GM18907 (cell line): Measurements from ENCODE around the gene RENBP.
"Not testable (repeated sequence)": the region's sequence is repeated elsewhere in the genome, so short reads cannot be mapped to it uniquely, and the experiment has no call there.

Source experiments
- ATAC-seq: cut with Tn5 transposase; IDR thresholded peaks from one replicate; pipeline ENCODE4 v1.9.1; 2021; ENCODE audit warnings: mild to moderate bottlenecking, moderate library complexity; ENCODE audit not compliant: unreplicated experiment

The RENBP gene

DNA sequence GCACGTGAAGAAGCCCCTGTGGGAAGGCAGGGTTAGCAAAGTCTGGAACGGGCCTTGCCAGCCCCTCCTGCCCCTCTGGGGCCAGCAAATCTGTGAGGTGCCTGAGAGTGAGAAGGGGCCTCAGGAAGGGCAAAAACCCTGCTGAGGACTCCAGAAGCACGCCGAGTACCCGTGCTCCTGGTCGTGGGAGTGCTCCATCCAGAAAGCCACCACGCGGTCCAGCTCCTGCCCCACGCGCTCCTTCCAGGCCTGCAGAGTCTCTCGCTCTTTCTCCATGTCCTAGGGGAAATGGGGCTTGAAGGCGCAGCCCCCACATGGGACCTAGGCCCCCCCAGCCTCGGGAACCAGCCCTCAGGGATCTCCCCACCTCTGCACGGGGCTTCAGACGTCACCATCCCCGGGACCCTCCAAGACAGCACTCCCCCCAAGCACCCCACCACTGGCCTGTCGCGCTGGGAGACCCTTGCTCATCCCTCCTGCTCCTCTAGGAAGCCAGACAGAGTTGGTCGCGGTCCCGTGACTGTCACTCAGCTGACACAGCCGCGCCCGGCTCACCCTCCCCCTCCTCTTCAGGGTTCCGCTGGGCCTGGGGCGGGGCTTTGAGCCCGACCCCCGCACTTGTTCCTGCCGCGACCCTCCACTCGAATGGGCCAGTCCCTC, at the start of gene RENBP:
Gene RENBP (minus strand): TSS at position 504 of the 660 bp plus-strand sequence. CDS start 33 bp downstream, at position 471.
- no peak for ATAC-seq

DNA sequence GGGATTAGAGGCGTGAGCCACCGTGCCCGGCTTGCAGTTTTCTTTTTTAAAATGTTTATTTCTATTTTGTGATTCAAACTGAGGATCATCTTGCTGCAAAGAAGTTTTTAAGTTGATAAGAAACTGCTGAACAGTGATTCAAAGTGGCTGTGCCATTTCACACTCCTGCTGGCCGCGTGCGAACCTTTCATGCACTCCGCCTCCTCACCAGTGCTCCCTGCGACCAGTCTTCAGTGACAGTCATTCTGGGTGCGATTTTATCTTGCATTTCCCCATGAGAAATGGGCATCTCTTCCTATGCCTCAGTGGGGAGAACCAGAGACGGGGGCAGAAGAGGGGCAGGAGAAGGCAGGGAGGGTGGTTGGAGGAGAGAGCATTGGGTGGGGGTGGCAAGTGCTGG, 49.5 kb upstream of the RENBP start:
- ATAC-seq = no peak

DNA sequence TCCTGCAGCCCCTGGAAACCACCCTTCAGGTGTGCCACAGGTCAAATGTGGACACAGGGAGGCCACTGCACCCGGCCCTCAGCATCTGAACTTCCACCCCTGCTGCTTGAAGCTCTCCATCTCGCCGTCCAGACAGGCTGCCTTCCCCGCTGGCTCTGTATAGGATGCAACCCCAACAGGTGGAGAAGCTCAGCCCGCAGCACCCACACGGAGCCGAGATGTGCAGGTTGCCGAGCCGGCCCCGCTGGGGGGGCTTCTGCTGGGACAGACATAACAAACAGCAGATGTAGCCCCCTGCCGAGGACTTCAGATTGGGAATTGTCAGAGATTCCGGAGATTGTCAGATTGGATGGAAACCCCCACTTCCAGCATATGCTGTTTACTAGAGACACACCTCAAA, 48.6 kb upstream of the RENBP start:
- no peak for ATAC-seq

DNA sequence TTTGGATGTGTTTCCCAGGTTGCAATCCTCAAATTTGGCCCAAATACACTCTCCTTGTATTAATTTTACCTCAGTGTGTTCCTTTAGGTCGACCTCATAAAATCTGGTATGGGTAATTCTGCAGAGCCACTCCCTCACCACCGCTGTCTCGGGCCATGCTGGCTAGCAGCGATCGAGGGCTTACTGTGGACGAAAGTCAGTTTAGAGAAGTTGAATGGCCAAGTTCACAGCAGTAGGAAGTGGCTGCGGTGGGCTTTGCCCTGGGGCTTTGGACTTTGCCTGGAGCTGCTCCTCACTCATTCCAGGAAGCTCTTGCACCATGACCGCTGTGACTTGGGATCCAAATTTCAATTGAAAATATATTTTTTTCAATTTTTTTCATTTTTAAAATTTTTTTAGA, 47.7 kb upstream of the RENBP start:
- ATAC-seq = no peak

DNA sequence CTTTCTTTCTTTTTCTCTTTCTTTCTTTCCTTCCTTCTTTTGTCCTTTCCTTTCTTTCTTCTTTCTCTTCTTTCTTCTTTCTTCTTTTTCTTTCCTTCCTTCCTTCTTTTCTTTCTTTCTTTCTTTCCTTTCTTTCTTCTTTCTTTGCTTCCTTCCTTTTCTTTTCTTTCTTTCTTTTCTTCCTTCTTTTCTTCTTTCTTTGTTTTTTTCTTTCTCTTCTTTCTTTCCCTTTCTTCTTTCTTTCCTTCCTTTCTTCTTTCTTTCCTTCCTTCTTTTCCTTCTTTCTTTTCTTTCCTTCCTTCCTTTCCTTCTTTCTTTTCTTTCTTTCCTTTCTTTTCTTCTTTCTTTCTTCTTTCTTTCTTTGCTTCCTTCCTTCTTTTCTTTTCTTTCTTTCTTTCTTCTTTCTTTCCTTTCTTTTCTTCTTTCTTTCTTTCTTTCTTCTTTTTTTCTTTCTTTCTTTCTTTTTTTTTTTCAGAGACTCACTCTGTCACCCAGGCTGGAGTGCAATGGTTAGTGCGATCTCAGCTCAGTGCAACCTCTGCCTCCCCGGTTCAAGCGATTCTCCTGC, 46.7 kb upstream of the RENBP start:
- ATAC-seq = no peak

DNA sequence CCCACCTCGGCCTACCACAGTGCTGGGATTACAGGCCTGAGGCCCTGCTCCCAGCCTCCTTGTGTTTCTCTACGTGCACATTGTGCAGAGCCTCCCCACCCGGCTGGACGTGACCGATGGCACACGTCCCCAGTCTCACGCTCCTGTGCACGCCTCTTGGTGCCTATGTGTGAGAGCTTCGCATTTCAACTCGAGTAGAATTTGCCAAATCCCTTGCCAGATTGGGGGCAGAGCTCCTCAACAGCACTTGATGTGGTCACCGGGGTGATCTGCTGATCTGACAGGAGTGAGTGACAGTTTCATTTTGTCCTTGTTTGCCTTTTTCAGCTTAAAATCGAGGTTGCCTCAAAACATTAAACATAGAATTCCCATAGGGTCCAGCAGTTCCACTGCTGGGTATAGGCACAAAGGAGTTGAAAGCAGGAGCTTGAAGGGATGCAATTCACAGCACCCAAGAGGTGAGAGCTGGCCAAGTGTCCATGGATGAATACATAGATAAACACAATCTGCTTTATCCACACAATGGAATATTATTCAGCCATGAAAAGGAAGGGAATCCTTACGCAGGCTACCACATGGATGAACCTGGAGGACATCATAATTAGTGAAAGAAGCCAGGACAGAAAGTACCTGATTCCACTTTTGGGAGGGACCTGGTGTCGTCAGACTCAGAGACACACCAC, 45.7 kb upstream of the RENBP start:
- no peak for ATAC-seq

DNA sequence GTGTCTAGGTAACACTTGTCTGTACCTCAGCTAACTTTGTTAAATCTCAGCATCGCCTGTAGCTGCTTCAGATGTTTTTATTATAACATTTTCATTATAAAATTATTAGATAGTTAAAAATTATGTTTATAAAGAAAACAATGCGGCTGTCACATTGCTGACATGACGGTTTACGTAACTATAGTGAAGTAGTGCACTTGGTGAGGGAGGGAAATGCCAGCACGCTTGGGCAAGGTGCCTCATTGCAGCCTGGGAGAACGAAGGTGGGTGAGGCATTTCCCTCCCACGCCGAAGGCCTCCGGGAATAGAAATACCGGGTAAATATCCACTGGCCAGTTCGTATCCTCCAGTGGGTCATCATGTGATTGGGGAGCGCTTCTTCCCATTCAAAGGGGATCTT, 44.0 kb upstream of the RENBP start:
- ATAC-seq = no peak

DNA sequence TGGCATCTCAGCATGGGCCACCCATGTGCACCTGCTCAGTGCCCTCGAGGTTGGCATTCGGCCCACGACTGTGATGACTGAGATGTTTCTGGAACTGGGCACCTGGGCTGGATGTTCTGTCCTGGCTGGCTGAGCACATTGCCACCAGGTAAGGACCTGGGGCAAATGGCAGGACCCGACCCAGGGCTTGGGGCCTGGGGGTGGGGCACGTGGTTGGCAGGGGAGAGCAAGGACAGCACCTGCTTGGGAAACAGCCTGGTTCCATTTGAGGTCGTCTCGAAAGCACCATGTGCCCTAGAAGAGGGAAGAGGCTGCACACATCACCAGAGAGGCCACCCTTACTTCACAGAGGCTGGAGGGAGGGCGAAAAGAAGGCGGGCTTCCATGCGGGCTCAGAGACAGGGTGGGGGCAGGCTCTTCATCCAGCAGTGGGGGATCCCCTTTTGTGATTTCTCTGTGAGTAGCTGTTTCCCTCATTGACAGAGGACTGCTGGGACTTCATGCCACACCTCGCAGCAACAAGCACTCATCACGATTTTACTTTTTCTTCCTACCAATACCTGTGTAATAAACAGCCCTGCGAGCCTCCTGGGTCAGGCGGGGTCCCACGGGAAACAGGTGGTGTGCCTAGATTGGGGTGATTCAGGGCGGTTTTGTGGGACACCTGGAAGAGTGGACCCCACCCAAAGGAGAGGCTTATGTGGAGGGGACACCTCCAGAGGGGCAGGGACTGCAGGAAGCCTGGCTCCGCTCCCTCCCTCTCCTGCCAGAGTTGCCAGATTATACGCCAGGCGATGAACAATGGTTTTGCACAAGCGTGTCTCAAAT, 40.1 kb upstream of the RENBP start:
- ATAC-seq = no peak

DNA sequence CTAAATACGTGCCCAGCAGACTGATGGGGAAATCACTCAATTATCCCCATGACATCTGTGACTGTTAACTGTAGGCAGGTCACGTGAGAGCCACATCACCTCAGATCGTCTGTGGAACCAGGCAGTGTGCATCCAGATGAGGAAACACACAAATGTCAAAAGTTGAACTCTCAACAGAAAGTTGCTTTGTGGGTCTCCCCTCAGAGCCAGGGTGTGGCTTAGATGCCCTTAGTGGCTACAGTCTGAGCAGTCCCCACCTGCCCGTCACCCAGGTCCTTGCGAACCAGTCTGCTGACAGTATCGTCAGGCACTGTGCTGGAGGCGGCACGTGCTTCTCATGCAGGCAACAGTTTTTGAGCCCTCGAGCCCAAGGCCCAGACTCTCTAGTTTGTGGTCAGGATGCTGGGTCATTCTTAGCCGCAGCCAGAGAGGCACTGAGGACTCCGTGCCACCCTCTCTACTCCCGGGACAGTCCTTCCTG, 38.9 kb upstream of the RENBP start:
- ATAC-seq = no peak

DNA sequence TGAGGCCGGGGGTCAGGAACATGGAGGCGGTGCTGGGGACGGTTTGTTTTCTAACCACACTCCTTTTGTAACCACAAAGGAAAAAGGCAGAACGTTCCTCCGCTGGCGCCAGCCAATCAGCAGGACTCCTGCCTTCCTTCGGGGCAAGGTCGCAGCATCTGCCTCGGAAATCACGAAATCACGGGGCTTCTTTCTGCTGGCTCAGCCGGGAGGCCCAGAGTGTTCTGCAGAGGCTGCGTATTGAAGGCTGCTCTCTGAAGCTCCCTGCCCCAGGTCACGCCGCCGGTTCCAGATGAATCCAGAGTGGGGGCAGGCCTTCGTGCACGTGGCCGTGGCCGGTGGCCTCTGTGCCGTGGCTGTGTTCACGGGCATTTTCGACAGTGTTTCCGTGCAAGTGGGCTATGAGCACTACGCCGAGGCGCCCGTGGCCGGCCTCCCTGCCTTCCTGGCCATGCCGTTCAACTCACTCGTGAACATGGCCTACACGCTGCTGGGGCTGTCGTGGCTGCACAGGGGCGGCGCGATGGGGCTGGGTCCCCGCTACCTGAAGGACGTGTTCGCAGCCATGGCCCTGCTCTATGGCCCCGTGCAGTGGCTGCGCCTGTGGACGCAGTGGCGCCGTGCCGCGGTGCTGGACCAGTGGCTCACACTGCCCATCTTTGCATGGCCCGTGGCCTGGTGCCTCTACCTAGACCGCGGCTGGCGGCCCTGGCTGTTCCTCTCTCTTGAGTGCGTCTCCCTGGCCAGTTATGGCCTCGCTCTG, 37.5 kb upstream of the RENBP start:
- no peak for ATAC-seq

DNA sequence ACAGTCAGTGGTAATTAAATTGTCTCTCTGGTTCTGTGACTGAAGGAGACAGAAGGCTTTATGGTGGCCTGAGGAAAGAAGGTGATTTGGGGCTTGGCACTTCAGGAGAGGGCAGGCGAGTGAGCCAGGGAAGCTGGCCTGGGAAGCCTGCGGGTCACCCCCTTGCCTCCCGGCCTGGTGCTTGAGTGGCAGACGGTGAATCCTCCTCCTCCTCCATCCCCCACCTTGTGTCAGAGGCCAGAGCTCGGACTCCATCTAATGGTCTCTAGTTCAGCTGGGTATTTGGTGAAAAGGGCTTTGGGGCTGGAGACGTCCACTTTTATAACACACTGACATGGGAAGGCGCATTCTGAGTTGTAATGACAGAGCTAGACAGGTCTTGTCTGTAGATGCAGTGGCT, 36.8 kb upstream of the RENBP start:
- ATAC-seq = no peak

DNA sequence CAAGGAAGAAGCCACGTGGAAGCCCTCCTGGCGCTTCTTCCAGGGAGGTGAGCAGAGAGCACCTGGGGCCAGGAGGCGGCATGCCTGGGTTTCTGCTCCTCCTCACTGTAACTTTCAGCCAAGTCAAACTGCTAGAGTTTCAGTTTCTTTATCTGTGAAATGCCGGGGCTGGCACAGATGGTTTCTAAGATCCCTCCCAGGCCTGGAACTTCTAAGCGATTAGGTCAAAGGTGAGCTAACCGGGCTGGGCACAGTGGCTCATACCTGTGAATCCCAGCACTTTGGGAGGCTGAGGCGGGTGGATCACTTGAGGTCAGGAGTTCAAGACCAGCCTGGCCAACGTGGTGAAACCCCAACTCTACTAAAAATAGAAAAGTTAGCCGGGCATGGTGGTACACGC, 36.0 kb upstream of the RENBP start:
- not testable (repeated sequence) for ATAC-seq

DNA sequence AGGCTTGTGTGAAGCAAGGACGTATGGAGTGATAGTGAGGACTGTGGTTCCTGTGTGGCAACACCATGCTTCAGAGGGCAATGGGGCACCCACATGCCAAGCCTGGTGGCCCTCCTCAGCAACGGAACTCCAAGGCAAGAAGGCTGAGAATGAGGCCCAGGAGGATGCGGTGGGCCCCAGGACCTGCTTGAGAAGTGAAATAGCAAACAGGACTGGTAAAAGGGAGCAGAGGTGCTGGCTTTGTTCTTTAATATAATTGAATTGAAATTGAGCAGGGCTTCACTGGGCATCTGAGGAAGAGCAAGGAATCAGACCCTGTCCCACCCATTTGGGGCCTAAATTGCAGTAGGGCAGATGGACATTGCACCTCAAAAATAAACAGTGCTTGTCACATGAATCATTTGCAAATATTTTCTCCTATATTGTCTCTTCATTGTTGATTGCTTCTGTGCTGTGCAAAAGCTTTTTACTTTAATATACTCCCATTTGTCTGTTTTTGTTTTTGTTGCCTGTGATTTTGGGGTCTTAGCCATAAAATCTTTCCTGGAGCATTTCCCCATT, 30.4 kb upstream of the RENBP start:
- no peak for ATAC-seq

DNA sequence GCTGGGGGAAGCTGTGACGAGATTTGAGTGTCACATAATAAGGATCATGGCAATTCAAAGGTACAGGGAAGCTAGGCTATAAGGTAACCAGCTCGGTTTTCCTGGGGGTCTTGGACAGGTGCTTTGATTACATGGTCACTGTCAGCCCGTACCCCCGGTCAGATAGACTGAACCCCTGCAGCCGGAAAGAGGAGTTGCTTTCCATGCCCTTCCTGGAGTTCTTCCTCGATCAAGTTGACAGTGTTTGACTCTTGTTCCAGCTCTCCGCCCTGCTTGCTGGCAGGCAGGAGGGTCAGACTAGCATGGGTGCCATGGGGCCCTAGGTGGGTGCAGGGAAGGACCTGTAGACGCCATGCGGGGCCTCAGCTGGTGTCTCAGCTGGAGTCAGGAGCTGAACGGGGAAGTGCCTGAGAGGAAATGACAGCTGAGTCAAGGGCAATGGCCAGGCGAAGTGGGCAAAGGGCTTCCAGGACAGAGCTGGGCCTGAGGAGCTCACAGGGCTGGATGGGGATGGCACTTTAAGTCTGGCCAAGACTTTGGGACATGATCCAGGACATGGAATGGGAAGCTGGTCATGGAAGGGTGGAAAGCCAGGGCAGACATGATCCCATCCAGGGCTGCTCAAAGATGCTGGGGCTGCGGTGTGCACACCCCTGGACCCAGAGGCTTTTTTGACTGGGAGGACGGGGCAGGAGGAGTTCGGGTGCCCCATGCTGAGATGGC, 29.7 kb upstream of the RENBP start:
- no peak for ATAC-seq

DNA sequence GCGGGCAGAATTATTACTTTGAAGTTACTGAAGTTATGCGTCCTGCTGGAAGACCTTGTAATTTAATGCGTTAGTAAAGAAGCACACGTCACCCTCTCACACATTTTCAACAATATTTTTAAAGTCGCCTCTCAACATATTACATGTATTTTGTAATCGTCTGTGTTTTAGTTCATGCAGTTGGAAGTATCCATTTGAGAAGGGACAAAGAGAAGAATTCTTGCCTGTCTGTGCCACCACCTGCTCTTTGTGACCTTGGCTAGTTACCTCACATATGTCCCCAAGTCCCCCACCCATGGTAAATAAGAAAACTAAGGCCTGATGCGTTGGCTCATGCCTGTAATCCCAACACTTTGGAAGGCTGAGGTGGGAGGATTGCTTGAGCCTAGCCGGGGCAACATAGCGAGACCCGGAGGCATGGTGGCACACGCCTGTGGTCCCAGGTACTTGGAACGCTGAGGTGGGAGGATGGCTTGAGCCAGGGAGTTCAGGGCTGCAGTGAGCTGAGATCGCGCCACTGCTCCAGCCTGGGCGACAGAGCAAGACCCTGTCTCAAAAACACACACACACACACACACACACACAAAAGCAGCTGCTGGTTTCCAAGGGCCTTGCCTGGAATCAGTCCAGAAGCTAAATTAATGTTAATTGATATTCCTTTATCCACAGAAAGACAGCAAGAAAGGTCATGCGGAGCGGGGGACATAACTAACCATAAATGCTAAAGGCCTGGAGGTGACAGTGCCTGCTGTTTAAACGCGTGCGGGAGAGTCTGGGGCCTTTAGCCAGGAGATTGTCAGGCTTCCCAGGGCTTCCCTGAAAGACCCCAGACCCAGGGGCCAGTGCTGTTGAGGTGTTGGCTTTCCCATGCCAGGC, 28.9 kb upstream of the RENBP start:
- no peak for ATAC-seq

DNA sequence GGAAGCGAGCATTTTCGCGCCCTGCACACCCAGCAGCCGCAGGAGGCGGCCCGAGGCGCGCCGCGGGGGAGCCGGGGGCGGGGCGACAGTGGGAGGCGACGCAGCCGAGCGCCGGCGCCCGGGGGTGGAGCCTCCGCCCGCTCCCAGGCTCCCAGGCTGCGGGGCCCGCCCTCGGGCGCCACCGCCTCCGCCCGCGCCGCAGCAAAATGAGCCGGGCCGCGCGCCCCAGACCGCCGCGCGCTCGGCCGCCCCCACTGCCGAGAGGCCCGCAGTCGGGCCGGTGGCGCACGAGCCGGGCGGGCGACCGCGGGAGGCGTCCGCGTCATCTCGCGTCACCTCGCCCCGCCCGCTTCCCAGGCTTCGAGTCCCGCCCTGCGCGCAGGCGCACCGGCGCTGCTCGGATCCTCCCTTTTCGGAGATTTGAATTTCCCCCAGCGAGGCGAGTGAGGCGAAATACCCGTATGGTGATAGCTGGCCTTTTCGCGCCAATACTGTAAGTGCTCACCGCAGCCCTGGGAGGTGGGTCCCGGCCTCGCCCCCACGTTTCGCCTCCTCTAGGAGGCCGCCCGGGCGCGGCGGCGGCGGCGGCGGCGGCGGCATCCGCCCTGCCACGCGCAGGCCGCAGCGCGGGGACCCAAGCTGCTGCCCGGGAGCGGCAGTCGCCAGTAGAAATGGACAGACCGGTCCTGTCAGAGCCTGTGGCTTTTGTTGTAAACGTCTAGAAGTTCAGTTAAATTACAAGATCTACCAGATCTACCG, 28.1 kb upstream of the RENBP start, which contains the start of gene TMEM187:
Gene TMEM187 (plus strand): TSS at position 387 of the 759 bp plus-strand sequence. CDS start 9,309 bp downstream, outside the sequence.
- ATAC-seq = peak; percentile 56

DNA sequence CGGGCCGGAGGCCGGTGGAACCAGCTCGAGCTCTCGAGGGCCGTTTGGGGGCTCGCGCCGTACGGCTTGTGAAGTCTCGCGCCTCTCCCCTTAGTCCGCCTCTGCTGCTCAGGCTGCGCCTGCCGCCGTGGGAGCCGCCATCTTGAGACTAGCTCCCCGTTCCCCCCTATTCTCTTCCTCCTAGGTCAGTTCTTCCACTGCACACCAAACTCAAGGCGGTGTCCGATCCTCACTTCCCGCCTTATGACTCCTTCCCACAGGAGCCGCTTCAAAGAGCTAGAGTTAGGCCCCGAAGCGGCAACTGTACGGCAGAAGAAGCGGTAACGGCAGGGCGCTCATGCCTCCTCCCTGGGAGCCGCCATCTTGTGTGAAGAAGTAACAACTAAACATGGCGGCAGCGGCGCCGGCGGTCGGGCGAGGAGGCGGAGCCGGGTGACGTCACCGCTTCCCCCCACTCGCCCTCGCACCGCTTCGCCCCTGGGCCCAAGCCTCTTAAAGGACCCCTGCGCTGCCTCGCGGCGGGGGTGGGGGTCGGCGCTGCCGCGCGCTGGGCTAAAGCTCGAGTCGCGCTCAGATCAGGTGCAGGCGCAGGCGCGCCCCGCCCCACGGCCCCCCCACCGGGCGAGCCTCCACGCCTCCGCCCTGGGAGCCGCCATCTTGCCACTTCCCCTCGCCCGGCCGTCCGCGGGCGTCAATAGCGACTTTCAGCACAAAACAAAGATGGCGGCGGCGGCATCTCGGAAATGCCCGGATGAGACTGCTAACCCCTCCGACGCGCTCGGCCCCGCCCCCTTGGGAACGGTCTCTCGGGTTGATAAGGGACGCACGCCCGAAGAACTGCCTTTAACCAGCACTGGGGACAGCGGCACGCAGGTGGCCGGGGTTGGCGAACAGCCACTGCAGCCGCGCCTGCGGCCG, 27.3 kb upstream of the RENBP start, which contains the start of gene HCFC1:
Gene HCFC1 (minus strand): TSS at position 369 of the 918 bp plus-strand sequence. CDS start 978 bp downstream, outside the sequence.
- ATAC-seq = peak; percentile 56
